ENCODE results near the gene IL1F10. TPM values are rescaled to one million over a fixed set of nuclear protein-coding genes. Genes with fewer than 3 reads are reported as not detected.
A peak's percentile ranks its signal among the peaks of the same experiment; 100 is the strongest.

Gene IL1F10
- total RNA-seq, 4 donors from 2014 or later, result not detected

- TF ChIP-seq CTCF (IDR thresholded peaks at IDR 0.05), result no peak
- no peak for TF ChIP-seq EP300 (IDR thresholded peaks at IDR 0.05)
- TF ChIP-seq POLR2AphosphoS5 (IDR thresholded peaks at IDR 0.05), result no peak
- TF ChIP-seq POLR2A (IDR thresholded peaks at IDR 0.05; ENCODE audit: low read depth), result no peak
- H3K9me3 ChIP-seq, result peaks cover 0 to 3% (median 0%) of the 10 kb centered on the region in 4 donors
- no peaks in the 10 kb centered on the region for H3K36me3 ChIP-seq
- 100% methylated on average over 3 of the region's 3 CpGs for WGBS
- no peak for DNase-seq (ENCODE audit: extremely low spot score)
- intact Hi-C loops (cut with DNase I), result no loop called here
- no peaks in the 10 kb centered on the region for H3K4me1 ChIP-seq
- no peak overlapping the region for H3K4me3 ChIP-seq
- H3K27me3 ChIP-seq, result no peaks in the 10 kb centered on the region
- H3K27ac ChIP-seq (replicated peaks in 1 of 4), result no peak overlapping the region
Measured at GRCh38 chr2:113104054-113104611, 36.4 kb downstream of the IL1F10 start.

- WGBS, result 67% methylated on average over 6 of the region's 6 CpGs
- Histone ChIP-seq H3K4me1 (no peaks in the 10 kb centered on the region), H3K27me3 (no peaks in the 10 kb centered on the region), H3K4me3 (no peak overlapping the region), H3K36me3 (no peaks in the 10 kb centered on the region), H3K9me3 (peaks cover 0 to 3% (median 0%) of the 10 kb centered on the region in 4 donors), H3K27ac (replicated peaks in 1 of 4) (no peak overlapping the region)
- TF ChIP-seq POLR2AphosphoS5 (IDR thresholded peaks at IDR 0.05), result no peak
- TF ChIP-seq EP300 (IDR thresholded peaks at IDR 0.05), result no peak
- no peak for TF ChIP-seq CTCF (IDR thresholded peaks at IDR 0.05)
- TF ChIP-seq POLR2A (IDR thresholded peaks at IDR 0.05; ENCODE audit: low read depth), result no peak
- intact Hi-C loops (cut with DNase I), result no loop called here
- no peak for DNase-seq (ENCODE audit: extremely low spot score)
Measured at GRCh38 chr2:113105047-113105785, 37.4 kb downstream of the IL1F10 start.

- Histone ChIP-seq H3K4me1 (no peaks in the 10 kb centered on the region), H3K27me3 (no peaks in the 10 kb centered on the region), H3K4me3 (no peak overlapping the region), H3K27ac (replicated peaks in 1 of 4) (no peak overlapping the region), H3K9me3 (no peaks in the 10 kb centered on the region), H3K36me3 (no peaks in the 10 kb centered on the region)
- 59% methylated on average over 3 of the region's 3 CpGs for WGBS
- no peak for TF ChIP-seq CTCF (IDR thresholded peaks at IDR 0.05)
- no peak for TF ChIP-seq POLR2A (IDR thresholded peaks at IDR 0.05; ENCODE audit: low read depth)
- TF ChIP-seq EP300 (IDR thresholded peaks at IDR 0.05), result no peak
- TF ChIP-seq POLR2AphosphoS5 (IDR thresholded peaks at IDR 0.05), result no peak
- intact Hi-C loops (cut with DNase I), result no loop called here
- DNase-seq (ENCODE audit: extremely low spot score), result no peak
Measured at GRCh38 chr2:113111121-113111520, 43.4 kb downstream of the IL1F10 start.

- DNase-seq (ENCODE audit: extremely low spot score), result peak; percentile 86
- intact Hi-C loops (cut with DNase I), result no loop called here
- Histone ChIP-seq H3K27ac (replicated peaks in 1 of 4) (no peak overlapping the region), H3K27me3 (no peaks in the 10 kb centered on the region), H3K4me3 (no peak overlapping the region), H3K9me3 (no peaks in the 10 kb centered on the region), H3K36me3 (no peaks in the 10 kb centered on the region), H3K4me1 (no peaks in the 10 kb centered on the region)
- TF ChIP-seq POLR2AphosphoS5 (IDR thresholded peaks at IDR 0.05), result no peak
- no peak for TF ChIP-seq POLR2A (IDR thresholded peaks at IDR 0.05; ENCODE audit: low read depth)
- 56% methylated on average over 5 of the region's 6 CpGs for WGBS
Measured at GRCh38 chr2:113111823-113112287, 44.1 kb downstream of the IL1F10 start.

- DNase-seq (ENCODE audit: extremely low spot score), result no peak
- 81% methylated on average over 8 of the region's 8 CpGs for WGBS
- H3K4me3 ChIP-seq, result no peak overlapping the region
- H3K4me1 ChIP-seq, result no peaks in the 10 kb centered on the region
- intact Hi-C loops (cut with DNase I), result no loop called here
- H3K9me3 ChIP-seq, result no peaks in the 10 kb centered on the region
- no peak for TF ChIP-seq POLR2AphosphoS5 (IDR thresholded peaks at IDR 0.05)
- no peak for TF ChIP-seq POLR2A (IDR thresholded peaks at IDR 0.05; ENCODE audit: low read depth)
- TF ChIP-seq CTCF (IDR thresholded peaks at IDR 0.05), result no peak
- TF ChIP-seq EP300 (IDR thresholded peaks at IDR 0.05), result no peak
- H3K27me3 ChIP-seq, result no peaks in the 10 kb centered on the region
- no peak overlapping the region for H3K27ac ChIP-seq (replicated peaks in 1 of 4)
- no peaks in the 10 kb centered on the region for H3K36me3 ChIP-seq
Measured at GRCh38 chr2:113112441-113112840, 44.7 kb downstream of the IL1F10 start.

Data from esophagus muscularis mucosa (tissue), 4 donors.